ENCODE results near the gene SNX27. TPM values are rescaled to one million over a fixed set of nuclear protein-coding genes. Genes with fewer than 3 reads are reported as not detected.

The SNX27 gene
- total RNA-seq, 1 experiment from 2014 or later: 42.2 TPM

DNA sequence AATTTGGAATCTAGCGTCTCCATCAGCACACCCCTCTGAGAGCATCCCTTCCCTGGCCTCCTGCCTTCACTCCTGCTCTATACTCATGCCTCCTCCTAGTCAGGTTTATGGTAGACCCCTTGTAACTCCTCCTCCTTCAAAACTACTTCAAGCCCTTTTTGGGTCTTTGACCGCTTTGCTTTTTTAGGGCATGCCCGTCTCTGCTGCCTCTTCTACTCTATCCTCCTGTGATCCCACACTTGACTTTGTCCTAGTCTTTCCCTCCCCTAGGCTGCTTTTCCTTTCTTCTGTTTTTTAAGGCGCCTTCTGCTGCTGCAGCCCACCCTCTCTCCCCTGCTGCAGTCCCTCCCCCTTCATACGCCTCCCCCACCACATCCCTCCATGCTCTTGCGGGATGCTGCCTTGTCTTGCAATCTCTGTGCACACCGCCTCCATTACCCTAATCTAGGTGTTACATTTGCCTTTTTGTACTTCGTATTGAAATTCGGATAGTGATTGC lies 1.5 kb downstream of the SNX27 start:
- ATAC-seq (no peak), DNase-seq (ENCODE audit: low read depth, low spot score) (no peak)
- H3K4me3 ChIP-seq (replicated peaks in 1 of 2; ENCODE audit: low read depth in 1 of 2, low read length in 2 of 2): peak overlapping the region; percentile 76 to 79
- H3K9me2 ChIP-seq (ENCODE audit: insufficient read depth): no peaks in the 10 kb centered on the region
- 0 out of 4 replicates have a peak, but pooled peaks cover 0 to 2% of the 10 kb centered on the region in 2 experiments for H3K36me3 ChIP-seq (ENCODE audit: control insufficient read depth in 1 of 2, insufficient read depth in 2 of 2, low read length in 2 of 2)
- no peak overlapping the region for H2AFZ ChIP-seq (ENCODE audit: low read depth, low read length, poor library complexity, severe bottlenecking)
- peak overlapping the region; percentile 79 for H3K4me2 ChIP-seq (ENCODE audit: low read length)
- no peaks in the 10 kb centered on the region for H3K9me3 ChIP-seq (ENCODE audit: control insufficient read depth in 1 of 2, insufficient read depth in 1 of 2, low read depth in 1 of 2, low read length in 2 of 2)
- RAD21 ChIA-PET (ENCODE audit: low non-redundant PET in 1 of 2, low total read pairs in 2 of 2, uncharacterized antibody in 2 of 2, unreplicated experiment in 2 of 2): no interaction called here
- no peak overlapping the region for H3K27ac ChIP-seq (ENCODE audit: low read depth, low read length)
- H3K4me1 ChIP-seq (ENCODE audit: control insufficient read depth in 1 of 2, insufficient read depth in 2 of 2, low read length in 2 of 2): peaks cover 8 to 41% of the 10 kb centered on the region in 2 experiments; a peak in 3 of 4 replicates
- TF ChIP-seq RAD21 (IDR thresholded peaks at IDR 0.05; ENCODE audit: low read depth) (no peak), JUND (IDR thresholded peaks at IDR 0.05) (no peak), POLR2AphosphoS5 (IDR thresholded peaks at IDR 0.05; ENCODE audit: low read depth, low read length) (no peak), ZNF274 (IDR thresholded peaks at IDR 0.05; ENCODE audit: low read depth, low read length) (no peak), ELF1 (IDR thresholded peaks at IDR 0.05; ENCODE audit: borderline replicate concordance, low read depth) (no peak), SRF (IDR thresholded peaks at IDR 0.05; ENCODE audit: low read depth) (no peak), POLR2A (IDR thresholded peaks at IDR 0.05; ENCODE audit: borderline replicate concordance, extremely low read depth, insufficient read depth, insufficient read length) (no peak), EGR1 (IDR thresholded peaks at IDR 0.05; ENCODE audit: low read depth) (no peak), SIN3A (IDR thresholded peaks at IDR 0.05; ENCODE audit: low read depth) (no peak), FOSL1 (IDR thresholded peaks at IDR 0.05; ENCODE audit: low read depth) (no peak), TCF7L2 (IDR thresholded peaks at IDR 0.05; ENCODE audit: borderline replicate concordance, extremely low read depth, insufficient read depth, insufficient read length) (no peak), CEBPB (IDR thresholded peaks at IDR 0.05; ENCODE audit: low read depth) (no peak)
- TF ChIP-seq, protein P1, sequence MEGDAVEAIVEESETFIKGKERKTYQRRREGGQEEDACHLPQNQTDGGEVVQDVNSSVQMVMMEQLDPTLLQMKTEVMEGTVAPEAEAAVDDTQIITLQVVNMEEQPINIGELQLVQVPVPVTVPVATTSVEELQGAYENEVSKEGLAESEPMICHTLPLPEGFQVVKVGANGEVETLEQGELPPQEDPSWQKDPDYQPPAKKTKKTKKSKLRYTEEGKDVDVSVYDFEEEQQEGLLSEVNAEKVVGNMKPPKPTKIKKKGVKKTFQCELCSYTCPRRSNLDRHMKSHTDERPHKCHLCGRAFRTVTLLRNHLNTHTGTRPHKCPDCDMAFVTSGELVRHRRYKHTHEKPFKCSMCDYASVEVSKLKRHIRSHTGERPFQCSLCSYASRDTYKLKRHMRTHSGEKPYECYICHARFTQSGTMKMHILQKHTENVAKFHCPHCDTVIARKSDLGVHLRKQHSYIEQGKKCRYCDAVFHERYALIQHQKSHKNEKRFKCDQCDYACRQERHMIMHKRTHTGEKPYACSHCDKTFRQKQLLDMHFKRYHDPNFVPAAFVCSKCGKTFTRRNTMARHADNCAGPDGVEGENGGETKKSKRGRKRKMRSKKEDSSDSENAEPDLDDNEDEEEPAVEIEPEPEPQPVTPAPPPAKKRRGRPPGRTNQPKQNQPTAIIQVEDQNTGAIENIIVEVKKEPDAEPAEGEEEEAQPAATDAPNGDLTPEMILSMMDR (IDR thresholded peaks at IDR 0.05 in 2 of 3, conservative IDR thresholded peaks at IDR 0.05 in 1 of 3; ENCODE audit: borderline replicate concordance in 1 of 3, insufficient read depth in 1 of 3, low read depth in 2 of 3, low read length in 2 of 3): no peak
- TF ChIP-seq, protein P2, sequence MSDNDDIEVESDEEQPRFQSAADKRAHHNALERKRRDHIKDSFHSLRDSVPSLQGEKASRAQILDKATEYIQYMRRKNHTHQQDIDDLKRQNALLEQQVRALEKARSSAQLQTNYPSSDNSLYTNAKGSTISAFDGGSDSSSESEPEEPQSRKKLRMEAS (IDR thresholded peaks at IDR 0.05): no peak
- TF ChIP-seq, protein P3, sequence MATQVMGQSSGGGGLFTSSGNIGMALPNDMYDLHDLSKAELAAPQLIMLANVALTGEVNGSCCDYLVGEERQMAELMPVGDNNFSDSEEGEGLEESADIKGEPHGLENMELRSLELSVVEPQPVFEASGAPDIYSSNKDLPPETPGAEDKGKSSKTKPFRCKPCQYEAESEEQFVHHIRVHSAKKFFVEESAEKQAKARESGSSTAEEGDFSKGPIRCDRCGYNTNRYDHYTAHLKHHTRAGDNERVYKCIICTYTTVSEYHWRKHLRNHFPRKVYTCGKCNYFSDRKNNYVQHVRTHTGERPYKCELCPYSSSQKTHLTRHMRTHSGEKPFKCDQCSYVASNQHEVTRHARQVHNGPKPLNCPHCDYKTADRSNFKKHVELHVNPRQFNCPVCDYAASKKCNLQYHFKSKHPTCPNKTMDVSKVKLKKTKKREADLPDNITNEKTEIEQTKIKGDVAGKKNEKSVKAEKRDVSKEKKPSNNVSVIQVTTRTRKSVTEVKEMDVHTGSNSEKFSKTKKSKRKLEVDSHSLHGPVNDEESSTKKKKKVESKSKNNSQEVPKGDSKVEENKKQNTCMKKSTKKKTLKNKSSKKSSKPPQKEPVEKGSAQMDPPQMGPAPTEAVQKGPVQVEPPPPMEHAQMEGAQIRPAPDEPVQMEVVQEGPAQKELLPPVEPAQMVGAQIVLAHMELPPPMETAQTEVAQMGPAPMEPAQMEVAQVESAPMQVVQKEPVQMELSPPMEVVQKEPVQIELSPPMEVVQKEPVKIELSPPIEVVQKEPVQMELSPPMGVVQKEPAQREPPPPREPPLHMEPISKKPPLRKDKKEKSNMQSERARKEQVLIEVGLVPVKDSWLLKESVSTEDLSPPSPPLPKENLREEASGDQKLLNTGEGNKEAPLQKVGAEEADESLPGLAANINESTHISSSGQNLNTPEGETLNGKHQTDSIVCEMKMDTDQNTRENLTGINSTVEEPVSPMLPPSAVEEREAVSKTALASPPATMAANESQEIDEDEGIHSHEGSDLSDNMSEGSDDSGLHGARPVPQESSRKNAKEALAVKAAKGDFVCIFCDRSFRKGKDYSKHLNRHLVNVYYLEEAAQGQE (IDR thresholded peaks at IDR 0.05; ENCODE audit: low read depth): no peak
- POLR2A ChIA-PET: no interaction called here
- H3K9ac ChIP-seq (ENCODE audit: low read length): peak overlapping the region; percentile 80
- H3K79me2 ChIP-seq (ENCODE audit: insufficient read depth, low read length): peaks cover 50% of the 10 kb centered on the region
- CTCF ChIA-PET: no interaction called here
- no peaks in the 10 kb centered on the region for H3K27me3 ChIP-seq (ENCODE audit: insufficient read depth, low read length)
- H4K20me1 ChIP-seq (ENCODE audit: insufficient read depth): no peaks in the 10 kb centered on the region
- BruUV-seq (replicated peaks): no TSS peak
- intact Hi-C loops (cut with micrococcal nuclease): no loop called here

Data from HCT116 (cell line).